H54 (cell line): ENCODE results near the gene SEC14L5.

Experiments
- DNase-seq: peaks from one replicate; pipeline ENCODE4 v3.0.0; 2011; ENCODE audit warnings: low spot score, mixed read lengths; ENCODE audit not compliant: insufficient read length
- FAIRE-seq: peaks from 3 replicates; lab custom pipeline; 2011; peaks lifted over from hg19 to GRCh38; lab: Jason Lieb, UNC
- POLR2A ChIP-seq: IDR thresholded peaks from 2 replicates; pipeline ENCODE4 v1.6.1; 2011; ENCODE audit warnings: low read depth, mild to moderate bottlenecking, low read length

SEC14L5 gene

DNA sequence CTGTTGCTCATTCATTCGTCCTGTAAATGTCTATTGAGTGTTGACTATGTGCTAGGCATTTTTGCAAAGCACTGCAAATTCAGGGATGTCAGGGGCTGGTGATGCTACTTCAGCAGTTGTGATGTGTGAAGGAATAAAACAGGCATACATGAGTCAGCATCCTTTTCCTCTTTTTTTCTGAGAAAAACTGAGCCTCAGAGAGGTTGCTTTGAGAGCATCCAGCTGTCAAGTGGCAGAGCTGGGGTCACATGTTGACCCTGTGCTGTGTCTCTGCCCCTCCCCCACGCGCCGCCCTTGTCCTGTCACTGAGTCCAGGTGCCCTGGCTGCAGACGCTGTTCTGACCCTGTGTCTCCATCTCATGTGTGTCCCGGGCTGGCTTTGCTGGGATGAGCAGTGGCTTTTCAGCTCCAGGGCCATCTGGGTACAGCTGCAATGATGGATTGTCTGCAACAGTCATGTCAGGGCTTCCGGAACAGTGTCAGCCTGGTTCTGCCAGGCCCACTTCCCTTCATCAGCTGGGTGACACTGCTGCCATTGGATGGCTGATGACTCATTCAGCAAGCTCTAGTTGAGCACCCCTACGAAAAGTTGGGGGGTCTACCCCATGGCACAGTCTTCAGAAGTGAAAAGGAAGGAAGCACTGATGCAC is 14.9 kb downstream of the SEC14L5 start:
- FAIRE-seq (no peak), DNase-seq (no peak)
- TF ChIP-seq POLR2A = no peak

DNA sequence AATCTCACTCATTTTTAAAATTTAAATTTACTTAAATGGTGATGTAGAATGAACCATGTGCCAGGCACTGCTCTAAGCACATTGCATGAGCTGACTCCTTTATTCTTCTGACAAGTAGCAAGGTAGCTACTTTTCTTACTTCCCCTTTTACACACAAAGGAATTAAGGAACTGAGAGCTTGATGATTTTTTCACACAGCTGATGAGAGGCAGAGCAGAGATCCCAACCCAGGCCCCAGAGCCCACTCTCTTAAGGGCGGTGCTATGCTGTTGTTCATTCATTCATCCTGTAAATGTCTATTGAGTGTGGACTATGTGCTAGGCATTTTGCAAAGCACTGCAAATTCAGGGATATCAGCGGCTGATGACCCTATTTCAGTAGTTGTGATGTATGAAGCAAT is 17.9 kb downstream of the SEC14L5 start:
- DNase-seq (no peak), FAIRE-seq (no peak)
- TF ChIP-seq POLR2A = no peak

DNA sequence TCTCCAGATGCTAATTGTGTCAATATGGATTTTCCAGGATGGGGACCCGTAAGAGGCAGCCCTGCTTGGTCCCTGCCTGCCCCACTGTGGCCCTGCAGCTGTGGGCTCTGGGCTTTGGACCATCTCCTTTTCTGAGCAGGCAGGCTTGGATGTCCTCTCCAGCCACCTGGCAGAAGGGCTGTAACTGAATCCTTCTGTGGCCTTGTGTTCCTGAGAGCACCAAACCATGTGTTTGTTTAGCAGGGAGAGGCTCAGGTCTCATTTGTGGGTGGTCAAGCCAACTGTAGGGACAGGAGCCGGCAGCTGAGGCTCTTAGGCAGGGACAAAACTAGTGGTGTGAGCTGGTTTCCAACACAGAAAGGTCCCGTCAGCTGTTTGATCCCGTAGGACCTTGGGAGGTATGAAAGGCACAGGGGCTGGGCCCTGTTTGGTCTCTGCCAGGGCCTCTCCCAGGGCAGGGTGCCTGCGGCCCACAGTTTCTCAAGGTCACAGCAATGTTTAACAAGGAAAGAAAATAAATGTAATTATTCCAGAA is 18.5 kb downstream of the SEC14L5 start:
- no peak for DNase-seq
- FAIRE-seq = no peak
- TF ChIP-seq POLR2A = no peak

GRCh38 chr16:4979164-4979563 is 21.0 kb downstream of the SEC14L5 start:
- FAIRE-seq = no peak
- DNase-seq = no peak
- no peak for TF ChIP-seq POLR2A

- no peak for DNase-seq
- no peak for FAIRE-seq
- no peak for TF ChIP-seq POLR2A
Measured at GRCh38 chr16:4979736-4980660, 21.9 kb downstream of the SEC14L5 start.

- no peak for TF ChIP-seq POLR2A
- no peak for FAIRE-seq
- no peak for DNase-seq
Measured at GRCh38 chr16:4980691-4981090, 22.6 kb downstream of the SEC14L5 start.

DNA sequence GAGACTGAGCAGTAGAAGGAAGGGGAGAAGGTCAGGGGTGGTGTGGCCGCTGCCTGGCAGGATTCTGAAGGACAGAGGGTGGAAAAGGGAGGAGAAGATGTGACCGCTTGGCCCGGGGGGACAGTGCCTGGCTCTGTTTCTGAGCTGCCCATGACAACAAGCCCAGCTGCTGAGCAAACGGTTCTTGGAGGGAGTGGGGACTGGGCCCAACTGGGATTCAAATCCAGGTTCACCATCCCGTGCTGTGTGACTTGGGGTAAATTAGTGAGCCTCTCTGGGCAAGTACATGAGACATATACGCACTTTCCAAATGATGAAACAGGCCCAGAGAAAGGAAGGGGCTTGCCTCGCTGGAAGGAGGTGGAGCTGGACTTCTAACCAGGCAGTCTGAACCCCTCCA is 23.3 kb downstream of the SEC14L5 start:
- FAIRE-seq = no peak
- TF ChIP-seq POLR2A = no peak
- DNase-seq = no peak

GRCh38 chr16:4982056-4982867 is 24.1 kb downstream of the SEC14L5 start:
- no peak for TF ChIP-seq POLR2A
- no peak for FAIRE-seq
- no peak for DNase-seq

DNA sequence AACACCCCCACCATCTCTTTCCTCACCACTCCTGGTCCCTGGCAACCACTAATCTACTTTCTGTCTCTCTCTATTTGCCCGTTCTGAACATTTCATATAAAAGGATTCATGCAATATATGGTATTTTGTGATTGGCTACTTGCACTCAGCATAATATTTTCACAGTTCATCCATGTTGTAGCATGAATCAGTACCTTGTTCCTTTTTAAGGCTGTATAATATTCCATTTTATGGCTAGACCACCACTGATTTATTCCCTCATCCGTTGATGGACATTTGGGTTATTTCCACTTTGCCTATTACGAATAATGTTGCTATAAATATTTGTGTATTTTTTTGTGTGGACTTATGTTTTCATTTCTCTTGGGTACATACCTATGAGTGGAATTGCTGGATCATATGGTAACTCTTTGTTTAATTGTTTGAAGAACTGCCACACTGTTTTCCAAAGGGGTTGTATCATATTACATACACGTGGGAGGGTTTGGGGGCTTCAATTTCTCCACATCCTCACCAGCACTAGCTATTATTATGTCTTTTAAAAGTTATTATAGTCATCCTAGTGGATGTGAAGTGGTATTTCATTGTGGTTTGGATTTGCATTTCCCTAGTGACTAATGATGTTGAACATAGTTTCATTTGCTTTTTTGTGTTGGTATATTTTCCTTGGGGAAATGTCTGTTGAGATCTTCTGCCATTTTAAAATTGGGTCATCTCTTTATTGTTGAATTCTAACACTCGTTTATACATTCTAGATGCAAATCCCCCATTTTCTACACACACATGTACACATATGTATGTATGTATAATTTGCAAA is 26.3 kb downstream of the SEC14L5 start:
- TF ChIP-seq POLR2A = no peak
- FAIRE-seq (no peak), DNase-seq (no peak)

GRCh38 chr16:4987250-4987579 is 29.1 kb downstream of the SEC14L5 start:
- TF ChIP-seq POLR2A = no peak
- FAIRE-seq (no peak), DNase-seq (no peak)

GRCh38 chr16:4987580-4988374 is 29.6 kb downstream of the SEC14L5 start:
- no peak for TF ChIP-seq POLR2A
- no peak for FAIRE-seq
- no peak for DNase-seq

DNA sequence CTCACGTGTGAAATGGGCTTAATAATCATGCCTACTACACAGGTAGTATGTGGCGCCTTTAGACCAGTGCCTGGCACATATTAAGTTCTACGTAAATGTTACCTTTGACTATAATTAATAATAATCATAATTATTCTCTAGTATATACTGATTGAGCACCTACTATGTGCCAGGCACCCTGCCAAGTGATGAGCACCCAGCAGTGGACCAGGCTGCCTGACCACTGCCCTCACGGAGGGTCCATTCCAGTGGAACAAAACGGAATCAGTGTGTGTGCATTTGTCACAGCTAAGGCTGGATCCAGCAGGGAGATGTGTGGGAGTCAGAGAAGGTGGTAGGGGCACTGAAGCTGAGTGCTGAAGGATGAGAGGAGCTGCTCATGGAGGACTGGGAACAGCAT is 30.5 kb downstream of the SEC14L5 start:
- no peak for FAIRE-seq
- TF ChIP-seq POLR2A = no peak
- no peak for DNase-seq
